Neural progenitor cell (in vitro differentiated cells): ENCODE measurements around the gene SGCG. TPM values are rescaled to one million over a fixed set of nuclear protein-coding genes. Genes with fewer than 3 reads are reported as not detected.

Source experiments
- DNase-seq: peaks from one replicate; pipeline ENCODE4 v3.0.0-alpha.2; 2016; ENCODE audit warnings: low spot score
- H2AFZ ChIP-seq: fragments of 200-600 bp; sonication (generic); replicated peaks from 2 replicates; pipeline ENCODE4 v1.6.1; 2016; ENCODE audit warnings: antibody characterized with exemption
- H3F3A ChIP-seq: fragments of 200-600 bp; sonication (generic); 2 replicates; pipeline ENCODE4 v1.6.1; 2016; ENCODE audit warnings: antibody characterized with exemption, low read depth
- H3K27ac ChIP-seq: fragments of 200-600 bp; sonication (generic); 2 replicates; pipeline ENCODE4 v1.5.1; 2016; ENCODE audit warnings: mild to moderate bottlenecking
- H3K27me3 ChIP-seq: fragments of 200-600 bp; sonication (generic); 2 replicates; pipeline ENCODE4 v1.6.1; 2016; ENCODE audit warnings: mild to moderate bottlenecking, moderate library complexity
- H3K36me3 ChIP-seq: fragments of 200-600 bp; sonication (generic); 2 replicates; pipeline ENCODE4 v1.5.1; 2016
- H3K4me1 ChIP-seq: fragments of 200-600 bp; sonication (generic); 2 replicates; pipeline ENCODE4 v1.6.1; 2016; ENCODE audit warnings: mixed run types
- H3K4me2 ChIP-seq: fragments of 200-600 bp; sonication (generic); 2 replicates; pipeline ENCODE4 v1.6.1; 2016
- H3K4me3 ChIP-seq: fragments of 200-600 bp; sonication (generic); 2 replicates; pipeline ENCODE4 v1.5.1; 2016
- H3K79me2 ChIP-seq: fragments of 200-600 bp; sonication (generic); 2 replicates; pipeline ENCODE4 v1.6.1; 2016; ENCODE audit warnings: low read depth
- H3K9ac ChIP-seq: fragments of 200-600 bp; sonication (generic); 2 replicates; pipeline ENCODE4 v1.6.1; 2016
- H3K9me3 ChIP-seq: fragments of 200-600 bp; sonication (generic); 2 replicates; pipeline ENCODE4 v1.5.1; 2016; ENCODE audit warnings: low read depth
- H4K20me1 ChIP-seq: fragments of 200-600 bp; sonication (generic); 2 replicates; pipeline ENCODE4 v1.6.1; 2016; ENCODE audit warnings: low read depth
- H3K27ac Mint-ChIP-seq: 3 replicates; pipeline ENCODE4 v1.8.0; 2021; ENCODE audit warnings: mixed read lengths
- H3K27me3 Mint-ChIP-seq: 2 replicates; pipeline ENCODE4 v1.8.0; 2022; ENCODE audit warnings: low read depth, mild to moderate bottlenecking, inconsistent platforms, moderate library complexity, mixed read lengths; ENCODE audit not compliant: insufficient read depth
- H3K36me3 Mint-ChIP-seq: 3 replicates; pipeline ENCODE4 v1.8.0; 2021; ENCODE audit warnings: mixed read lengths
- H3K4me1 Mint-ChIP-seq: 3 replicates; pipeline ENCODE4 v1.8.0; 2021; ENCODE audit warnings: mixed read lengths
- H3K4me3 Mint-ChIP-seq: 3 replicates; pipeline ENCODE4 v1.8.0; 2021; ENCODE audit warnings: mild to moderate bottlenecking, moderate library complexity, mixed read lengths
- H3K9me3 Mint-ChIP-seq: 3 replicates; pipeline ENCODE4 v1.8.0; 2020; ENCODE audit warnings: mixed read lengths
- EZH2 ChIP-seq: fragments of 200-600 bp; sonication (generic); IDR thresholded peaks from 2 replicates; pipeline ENCODE4 v1.6.1; 2017; ENCODE audit warnings: antibody characterized with exemption, mild to moderate bottlenecking, moderate library complexity
- EZH2phosphoT487 ChIP-seq: fragments of 200-600 bp; sonication (generic); IDR thresholded peaks from 2 replicates; pipeline ENCODE4 v1.6.1; 2017; ENCODE audit warnings: antibody characterized with exemption
- total RNA-seq: library from RNA; depleted of rRNA; stranded (reverse); fragments of >200 nt; gene quantifications from 2 replicates; pipeline ENCODE4 v1.2.3, GENCODE V29; 2015; ENCODE audit warnings: low replicate concordance
- TF ChIP-seq, protein P1 (sequence below): fragments of 200-600 bp; sonication (generic); IDR thresholded peaks from 2 replicates; pipeline ENCODE4 v1.5.1; 2017; ENCODE audit warnings: antibody characterized with exemption, mild to moderate bottlenecking

Gene SGCG
- total RNA-seq, 1 donor from 2014 or later = 0.19 TPM

GRCh38 chr13:23161481-23161825, 19.3 kb upstream of the SGCG start:
- peaks cover 34% of the 10 kb centered on the region for H3K27me3 ChIP-seq
- Mint-ChIP-seq H3K27ac (no peak overlapping the region), H3K4me3 (no peak overlapping the region), H3K36me3 (no peaks in the 10 kb centered on the region), H3K27me3 (peaks cover 22% of the 10 kb centered on the region), H3K4me1 (peaks cover 7% of the 10 kb centered on the region), H3K9me3 (peaks cover 6% of the 10 kb centered on the region)
- H3K36me3 ChIP-seq = no peaks in the 10 kb centered on the region
- H3K9me3 ChIP-seq = no peaks in the 10 kb centered on the region
- H3K4me1 ChIP-seq = no peaks in the 10 kb centered on the region
- H3K79me2 ChIP-seq = no peaks in the 10 kb centered on the region
- H3F3A ChIP-seq = no peaks in the 10 kb centered on the region
- no peaks in the 10 kb centered on the region for H4K20me1 ChIP-seq
- no peak overlapping the region for H3K4me3 ChIP-seq
- H3K4me2 ChIP-seq = no peak overlapping the region
- no peak overlapping the region for H2AFZ ChIP-seq
- TF ChIP-seq EZH2phosphoT487 = no peak
- TF ChIP-seq, protein P1, sequence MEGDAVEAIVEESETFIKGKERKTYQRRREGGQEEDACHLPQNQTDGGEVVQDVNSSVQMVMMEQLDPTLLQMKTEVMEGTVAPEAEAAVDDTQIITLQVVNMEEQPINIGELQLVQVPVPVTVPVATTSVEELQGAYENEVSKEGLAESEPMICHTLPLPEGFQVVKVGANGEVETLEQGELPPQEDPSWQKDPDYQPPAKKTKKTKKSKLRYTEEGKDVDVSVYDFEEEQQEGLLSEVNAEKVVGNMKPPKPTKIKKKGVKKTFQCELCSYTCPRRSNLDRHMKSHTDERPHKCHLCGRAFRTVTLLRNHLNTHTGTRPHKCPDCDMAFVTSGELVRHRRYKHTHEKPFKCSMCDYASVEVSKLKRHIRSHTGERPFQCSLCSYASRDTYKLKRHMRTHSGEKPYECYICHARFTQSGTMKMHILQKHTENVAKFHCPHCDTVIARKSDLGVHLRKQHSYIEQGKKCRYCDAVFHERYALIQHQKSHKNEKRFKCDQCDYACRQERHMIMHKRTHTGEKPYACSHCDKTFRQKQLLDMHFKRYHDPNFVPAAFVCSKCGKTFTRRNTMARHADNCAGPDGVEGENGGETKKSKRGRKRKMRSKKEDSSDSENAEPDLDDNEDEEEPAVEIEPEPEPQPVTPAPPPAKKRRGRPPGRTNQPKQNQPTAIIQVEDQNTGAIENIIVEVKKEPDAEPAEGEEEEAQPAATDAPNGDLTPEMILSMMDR = no peak
- H3K9ac ChIP-seq = no peak overlapping the region
- no peak overlapping the region for H3K27ac ChIP-seq
- no peak for DNase-seq

- no peaks in the 10 kb centered on the region for H3F3A ChIP-seq
- Mint-ChIP-seq H3K9me3 (no peaks in the 10 kb centered on the region), H3K4me3 (no peak overlapping the region), H3K27me3 (peaks cover 2% of the 10 kb centered on the region), H3K4me1 (no peaks in the 10 kb centered on the region), H3K36me3 (no peaks in the 10 kb centered on the region), H3K27ac (no peak overlapping the region)
- no peaks in the 10 kb centered on the region for H3K4me1 ChIP-seq
- DNase-seq = no peak
- H3K4me3 ChIP-seq = no peak overlapping the region
- no peaks in the 10 kb centered on the region for H3K9me3 ChIP-seq
- H2AFZ ChIP-seq = no peak overlapping the region
- H3K27ac ChIP-seq = no peak overlapping the region
- H3K79me2 ChIP-seq = no peaks in the 10 kb centered on the region
- no peaks in the 10 kb centered on the region for H3K27me3 ChIP-seq
- no peaks in the 10 kb centered on the region for H4K20me1 ChIP-seq
- no peak for TF ChIP-seq EZH2
- TF ChIP-seq, protein P1 = peak; percentile 59
- no peak for TF ChIP-seq EZH2phosphoT487
- no peak overlapping the region for H3K9ac ChIP-seq
- H3K4me2 ChIP-seq = no peak overlapping the region
- H3K36me3 ChIP-seq = no peaks in the 10 kb centered on the region
Measured at GRCh38 chr13:23175920-23176319, 4.9 kb upstream of the SGCG start.

- DNase-seq = no peak
- Histone ChIP-seq H3K4me3 (no peak overlapping the region), H3K4me2 (no peak overlapping the region), H3K9ac (no peak overlapping the region), H2AFZ (no peak overlapping the region), H4K20me1 (no peaks in the 10 kb centered on the region), H3K4me1 (no peaks in the 10 kb centered on the region), H3K79me2 (no peaks in the 10 kb centered on the region), H3K9me3 (no peaks in the 10 kb centered on the region), H3K27me3 (no peaks in the 10 kb centered on the region), H3K27ac (no peak overlapping the region), H3K36me3 (no peaks in the 10 kb centered on the region), H3F3A (no peaks in the 10 kb centered on the region)
- peaks cover 4% of the 10 kb centered on the region for H3K27me3 Mint-ChIP-seq
- TF ChIP-seq, protein P1 = no peak
- TF ChIP-seq EZH2phosphoT487 = no peak
- no peak for TF ChIP-seq EZH2
- no peak overlapping the region for H3K27ac Mint-ChIP-seq
- no peak overlapping the region for H3K4me3 Mint-ChIP-seq
- no peaks in the 10 kb centered on the region for H3K4me1 Mint-ChIP-seq
- no peaks in the 10 kb centered on the region for H3K36me3 Mint-ChIP-seq
- H3K9me3 Mint-ChIP-seq = no peaks in the 10 kb centered on the region
Measured at GRCh38 chr13:23182142-23182541, 1.4 kb downstream of the SGCG start.

DNA sequence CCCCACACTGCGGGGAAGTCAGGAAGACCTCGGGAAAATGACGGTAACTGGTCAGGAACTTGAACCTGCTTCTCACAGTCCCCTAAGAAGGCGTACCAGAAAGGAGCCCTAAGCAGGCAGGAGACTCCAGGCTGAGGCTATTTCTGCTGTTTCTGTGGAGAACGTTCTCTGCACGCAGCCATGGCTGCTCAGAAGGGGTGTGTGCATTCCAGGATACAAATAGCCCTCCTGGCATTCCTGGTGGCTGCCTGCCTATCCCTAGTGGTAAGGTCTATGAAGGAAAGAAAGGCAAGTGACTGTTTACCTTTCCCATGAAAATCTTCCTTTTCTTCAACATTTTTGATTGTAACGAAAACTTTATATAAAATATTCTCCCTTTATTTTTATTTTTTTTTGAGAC, 2.5 kb downstream of the SGCG start:
- H3K36me3 Mint-ChIP-seq = no peaks in the 10 kb centered on the region
- H3K9ac ChIP-seq = no peak overlapping the region
- H3K4me3 ChIP-seq = no peak overlapping the region
- no peaks in the 10 kb centered on the region for H3K9me3 Mint-ChIP-seq
- H3F3A ChIP-seq = no peaks in the 10 kb centered on the region
- H3K4me2 ChIP-seq = no peak overlapping the region
- no peak overlapping the region for H2AFZ ChIP-seq
- H3K9me3 ChIP-seq = no peaks in the 10 kb centered on the region
- no peaks in the 10 kb centered on the region for H3K36me3 ChIP-seq
- no peak overlapping the region for H3K27ac ChIP-seq
- H3K4me1 Mint-ChIP-seq = no peaks in the 10 kb centered on the region
- H3K27me3 Mint-ChIP-seq = peaks cover 3% of the 10 kb centered on the region
- no peaks in the 10 kb centered on the region for H3K79me2 ChIP-seq
- H4K20me1 ChIP-seq = no peaks in the 10 kb centered on the region
- DNase-seq = no peak
- TF ChIP-seq, protein P1 = no peak
- TF ChIP-seq EZH2 (no peak), EZH2phosphoT487 (no peak)
- H3K27me3 ChIP-seq = no peaks in the 10 kb centered on the region
- H3K4me3 Mint-ChIP-seq = no peak overlapping the region
- H3K4me1 ChIP-seq = no peaks in the 10 kb centered on the region
- no peak overlapping the region for H3K27ac Mint-ChIP-seq
